Osteocyte (in vitro differentiated cells): ENCODE results near the gene DPYD. TPM values are rescaled to one million over a fixed set of nuclear protein-coding genes. Genes with fewer than 3 reads are reported as not detected.

Experiments
- DNase-seq: peaks from one replicate; pipeline ENCODE4 v3.0.0; 2021; ENCODE audit warnings: mixed read lengths; ENCODE audit not compliant: unreplicated experiment; ENCODE audit errors: extremely low spot score
- H3K27ac Mint-ChIP-seq: one replicate; pipeline ENCODE4 v1.8.0; 2021; ENCODE audit warnings: mild to moderate bottlenecking, mixed read lengths; ENCODE audit not compliant: unreplicated experiment
- H3K27me3 Mint-ChIP-seq: one replicate; pipeline ENCODE4 v1.8.0; 2021; ENCODE audit warnings: mixed read lengths; ENCODE audit not compliant: unreplicated experiment
- H3K36me3 Mint-ChIP-seq: one replicate; pipeline ENCODE4 v1.8.0; 2021; ENCODE audit warnings: mixed read lengths; ENCODE audit not compliant: unreplicated experiment
- H3K4me1 Mint-ChIP-seq: one replicate; pipeline ENCODE4 v1.8.0; 2021; ENCODE audit warnings: mixed read lengths; ENCODE audit not compliant: unreplicated experiment
- H3K4me3 Mint-ChIP-seq: one replicate; pipeline ENCODE4 v1.8.0; 2021; ENCODE audit warnings: mild to moderate bottlenecking, moderate library complexity, mixed read lengths; ENCODE audit not compliant: unreplicated experiment
- H3K9me3 Mint-ChIP-seq: one replicate; pipeline ENCODE4 v1.8.0; 2021; ENCODE audit warnings: mixed read lengths; ENCODE audit not compliant: unreplicated experiment
- total RNA-seq: library from RNA; stranded (reverse); gene quantifications from 2 replicates; pipeline ENCODE4 v1.2.1, GENCODE V29; 2021
- TF ChIP-seq, protein P1 (sequence below): fragments of 200-600 bp; sonication (generic); IDR thresholded peaks from 2 replicates; pipeline ENCODE4 v1.5.0; 2021; ENCODE audit warnings: antibody characterized with exemption, mild to moderate bottlenecking, moderate library complexity

DPYD gene
- total RNA-seq, 1 donor from 2014 or later: 44.0 TPM

DNA sequence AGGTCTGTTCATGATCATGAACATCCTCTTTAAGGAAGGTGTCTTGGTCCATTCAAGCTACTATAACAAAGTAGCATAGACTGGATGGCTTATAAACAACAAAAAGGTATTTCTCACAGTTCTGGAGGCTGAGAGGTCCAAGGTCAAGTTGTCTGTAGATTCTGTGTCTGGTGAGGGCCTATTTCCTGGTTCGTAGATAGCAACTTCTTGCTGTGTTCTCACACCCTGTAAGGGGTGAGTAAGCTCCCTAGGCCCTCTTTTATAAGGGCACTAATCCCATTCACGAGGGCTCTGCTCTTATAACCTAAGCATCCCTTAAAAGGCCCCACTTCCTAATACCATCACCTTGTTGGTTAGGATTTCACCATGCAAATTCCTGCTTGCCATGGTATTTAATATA, 851.5 kb downstream of the DPYD start:
- peaks cover 7% of the 10 kb centered on the region for H3K9me3 Mint-ChIP-seq
- peaks cover 4% of the 10 kb centered on the region for H3K36me3 Mint-ChIP-seq
- no peaks in the 10 kb centered on the region for H3K4me1 Mint-ChIP-seq
- TF ChIP-seq, protein P1, sequence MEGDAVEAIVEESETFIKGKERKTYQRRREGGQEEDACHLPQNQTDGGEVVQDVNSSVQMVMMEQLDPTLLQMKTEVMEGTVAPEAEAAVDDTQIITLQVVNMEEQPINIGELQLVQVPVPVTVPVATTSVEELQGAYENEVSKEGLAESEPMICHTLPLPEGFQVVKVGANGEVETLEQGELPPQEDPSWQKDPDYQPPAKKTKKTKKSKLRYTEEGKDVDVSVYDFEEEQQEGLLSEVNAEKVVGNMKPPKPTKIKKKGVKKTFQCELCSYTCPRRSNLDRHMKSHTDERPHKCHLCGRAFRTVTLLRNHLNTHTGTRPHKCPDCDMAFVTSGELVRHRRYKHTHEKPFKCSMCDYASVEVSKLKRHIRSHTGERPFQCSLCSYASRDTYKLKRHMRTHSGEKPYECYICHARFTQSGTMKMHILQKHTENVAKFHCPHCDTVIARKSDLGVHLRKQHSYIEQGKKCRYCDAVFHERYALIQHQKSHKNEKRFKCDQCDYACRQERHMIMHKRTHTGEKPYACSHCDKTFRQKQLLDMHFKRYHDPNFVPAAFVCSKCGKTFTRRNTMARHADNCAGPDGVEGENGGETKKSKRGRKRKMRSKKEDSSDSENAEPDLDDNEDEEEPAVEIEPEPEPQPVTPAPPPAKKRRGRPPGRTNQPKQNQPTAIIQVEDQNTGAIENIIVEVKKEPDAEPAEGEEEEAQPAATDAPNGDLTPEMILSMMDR: no peak
- no peak overlapping the region for H3K27ac Mint-ChIP-seq
- H3K27me3 Mint-ChIP-seq: no peaks in the 10 kb centered on the region
- DNase-seq: no peak
- H3K4me3 Mint-ChIP-seq: no peak overlapping the region

DNA sequence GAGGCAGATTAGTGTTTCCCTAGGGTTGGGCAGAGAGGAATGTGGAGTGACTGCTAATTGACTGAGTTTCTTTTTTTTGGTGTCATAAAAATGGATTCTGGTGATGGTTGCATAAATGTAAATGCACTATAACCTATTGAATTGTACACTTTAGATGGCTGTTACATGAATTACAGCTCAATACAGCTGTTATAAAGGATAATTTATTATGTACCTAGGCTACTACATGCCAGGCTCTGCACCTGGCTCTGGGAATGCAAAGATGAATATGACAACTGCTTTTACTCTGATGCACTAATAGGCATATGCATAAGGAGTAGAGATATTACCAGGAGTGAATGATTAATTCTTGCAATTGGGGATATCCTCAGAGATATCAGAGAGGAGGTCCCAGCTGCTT, 854.0 kb downstream of the DPYD start:
- peaks cover 4% of the 10 kb centered on the region for H3K36me3 Mint-ChIP-seq
- H3K27me3 Mint-ChIP-seq: no peaks in the 10 kb centered on the region
- DNase-seq: no peak
- H3K9me3 Mint-ChIP-seq: peaks cover 11% of the 10 kb centered on the region
- no peak overlapping the region for H3K4me3 Mint-ChIP-seq
- TF ChIP-seq, protein P1: no peak
- H3K27ac Mint-ChIP-seq: no peak overlapping the region
- H3K4me1 Mint-ChIP-seq: peaks cover 4% of the 10 kb centered on the region

DNA sequence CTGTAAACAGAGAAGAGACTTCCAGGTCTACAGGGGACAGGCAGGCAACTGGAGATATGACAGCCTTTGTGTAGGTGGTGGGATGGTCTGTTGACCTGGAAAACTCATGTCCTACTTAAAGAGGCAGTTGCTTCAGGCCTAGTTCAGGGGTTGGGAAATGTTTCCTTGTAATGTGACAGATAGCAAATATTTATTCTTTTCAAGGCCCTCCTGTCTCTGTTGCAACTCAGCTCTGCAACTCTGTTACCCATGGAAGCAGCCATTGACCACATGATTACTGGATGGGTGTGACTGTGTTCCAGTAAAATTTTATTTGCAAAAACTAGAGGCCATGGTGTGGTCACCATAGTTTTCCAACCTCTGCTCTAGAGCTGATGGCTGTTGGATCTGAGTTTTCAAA, 857.3 kb downstream of the DPYD start:
- H3K4me3 Mint-ChIP-seq: no peak overlapping the region
- TF ChIP-seq, protein P1: no peak
- H3K36me3 Mint-ChIP-seq: peaks cover 7% of the 10 kb centered on the region
- H3K9me3 Mint-ChIP-seq: peaks cover 14% of the 10 kb centered on the region
- no peaks in the 10 kb centered on the region for H3K27me3 Mint-ChIP-seq
- peaks cover 4% of the 10 kb centered on the region for H3K4me1 Mint-ChIP-seq
- no peak overlapping the region for H3K27ac Mint-ChIP-seq
- DNase-seq: no peak

DNA sequence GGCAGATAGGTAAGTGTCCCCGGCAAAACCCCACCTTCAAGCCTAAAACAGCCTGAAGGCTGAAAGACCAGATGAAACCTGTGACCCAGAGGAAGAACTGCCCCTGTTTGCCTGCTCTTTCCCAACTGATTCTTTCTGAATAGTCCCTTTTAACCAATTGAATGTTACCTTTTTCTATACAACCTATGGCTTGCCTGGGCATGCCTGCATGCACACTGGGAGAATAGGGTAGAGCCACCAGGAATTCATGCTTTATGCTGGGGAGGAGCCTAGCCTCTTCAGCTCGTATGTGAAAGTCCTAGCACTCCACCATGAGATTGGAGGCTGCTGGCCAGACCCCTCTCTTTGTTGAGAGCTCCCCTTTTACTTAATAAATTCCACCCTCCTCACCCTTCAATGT, 859.2 kb downstream of the DPYD start:
- no peak overlapping the region for H3K27ac Mint-ChIP-seq
- H3K4me1 Mint-ChIP-seq: peaks cover 4% of the 10 kb centered on the region
- DNase-seq: no peak
- H3K4me3 Mint-ChIP-seq: no peak overlapping the region
- H3K9me3 Mint-ChIP-seq: peaks cover 15% of the 10 kb centered on the region
- TF ChIP-seq, protein P1: no peak
- H3K36me3 Mint-ChIP-seq: peaks cover 7% of the 10 kb centered on the region
- H3K27me3 Mint-ChIP-seq: no peaks in the 10 kb centered on the region

DNA sequence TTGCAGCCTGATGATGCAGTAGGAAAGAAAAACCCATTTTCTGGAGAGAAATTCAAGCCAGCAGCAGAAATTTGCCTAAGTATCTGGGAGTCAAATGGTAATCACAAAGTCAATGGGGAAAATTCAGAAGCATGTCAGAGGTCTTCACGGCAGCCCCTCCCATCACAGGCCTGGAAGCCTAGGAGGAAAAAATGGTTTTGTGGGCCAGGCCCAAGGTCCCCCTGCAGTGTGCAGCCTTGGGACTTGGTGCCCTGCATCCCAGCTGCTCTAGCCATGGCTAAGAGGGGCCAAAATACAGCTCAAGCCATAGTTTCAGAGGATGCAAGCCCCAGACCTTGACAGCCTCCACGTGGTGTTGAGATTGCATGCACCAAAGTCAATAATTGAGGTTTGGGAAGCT, 864.4 kb downstream of the DPYD start:
- no peak for DNase-seq
- no peak overlapping the region for H3K27ac Mint-ChIP-seq
- peaks cover 10% of the 10 kb centered on the region for H3K9me3 Mint-ChIP-seq
- H3K4me3 Mint-ChIP-seq: no peak overlapping the region
- peaks cover 6% of the 10 kb centered on the region for H3K4me1 Mint-ChIP-seq
- no peaks in the 10 kb centered on the region for H3K27me3 Mint-ChIP-seq
- H3K36me3 Mint-ChIP-seq: peaks cover 6% of the 10 kb centered on the region
- TF ChIP-seq, protein P1: no peak
